K562 (cell line): ENCODE data around the gene TSPAN15. TPM values are rescaled to one million over a fixed set of nuclear protein-coding genes. Genes with fewer than 3 reads are reported as not detected.

Experiments
- EZH2 ChIP-seq: IDR thresholded peaks from 2 replicates; pipeline ENCODE4 v1.6.1; 2012; ENCODE audit warnings: low read depth, mild to moderate bottlenecking, inconsistent platforms, low read length, borderline replicate concordance
- GTF2A2 ChIP-seq: IDR thresholded peaks from 2 replicates; pipeline ENCODE4 v1.6.1; 2016; ENCODE audit warnings: mild to moderate bottlenecking, missing genetic modification characterization, missing compliant biosample characterization
- HEY1 ChIP-seq: fragments of 250-450 bp; sonication (Bioruptor Pico); IDR thresholded peaks from 2 replicates; pipeline ENCODE4 v1.5.0; 2020; ENCODE audit warnings: mild to moderate bottlenecking, moderate library complexity, borderline replicate concordance
- NBN ChIP-seq: fragments of 450-650 bp; IDR thresholded peaks from 2 replicates; pipeline ENCODE4 v1.6.1; 2016; ENCODE audit warnings: low read depth, mild to moderate bottlenecking
- PCBP1 ChIP-seq: fragments of 200-400 bp; formaldehyde crosslinking; IDR thresholded peaks from 2 replicates; pipeline ENCODE4 v1.6.1; 2018; ENCODE audit warnings: mild to moderate bottlenecking, low read depth, low read length; ENCODE audit not compliant: poor library complexity, severe bottlenecking
- PHB ChIP-seq: fragments of 250-450 bp; sonication (Bioruptor Pico); IDR thresholded peaks from 2 replicates; pipeline ENCODE4 v1.5.0; 2021
- SP1 ChIP-seq: sonication (generic); formaldehyde crosslinking; IDR thresholded peaks from 2 replicates; pipeline ENCODE4 v1.8.1; 2022; ENCODE audit warnings: mild to moderate bottlenecking, missing genetic modification reagents
- TRIM24 ChIP-seq, 2 experiments: fragments of 450-650 bp; IDR thresholded peaks; 2 replicates each; pipeline ENCODE4 v1.6.1; 2016
- VEZF1 ChIP-seq: fragments of 200-800 bp; sonication (Bioruptor generic); IDR thresholded peaks from 2 replicates; pipeline ENCODE4 v1.6.1; 2017; ENCODE audit warnings: missing genetic modification characterization, missing compliant biosample characterization
- ZBTB1 ChIP-seq: sonication (generic); formaldehyde crosslinking; IDR thresholded peaks from 2 replicates; pipeline ENCODE4 v1.8.1; 2023; ENCODE audit warnings: missing genetic modification reagents, low read depth, mild to moderate bottlenecking, borderline replicate concordance
- ZBTB5 ChIP-seq: fragments of 450-650 bp; IDR thresholded peaks from 2 replicates; pipeline ENCODE4 v1.6.1; 2017; ENCODE audit warnings: antibody characterized with exemption
- ZNF121 ChIP-seq: sonication (generic); formaldehyde crosslinking; conservative IDR thresholded peaks from 2 replicates; pipeline ENCODE4 v1.8.0; 2022; ENCODE audit warnings: missing genetic modification reagents
- ZNF146 ChIP-seq: IDR thresholded peaks from one replicate; pipeline ENCODE4 v1.6.1; 2018; ENCODE audit warnings: missing compliant biosample characterization; ENCODE audit not compliant: unreplicated experiment
- ZNF217 ChIP-seq: sonication (generic); formaldehyde crosslinking; IDR thresholded peaks from 2 replicates; pipeline ENCODE4 v1.8.0; 2022; ENCODE audit warnings: mild to moderate bottlenecking, missing genetic modification reagents
- ZNF277 ChIP-seq: fragments of 250-450 bp; sonication (Bioruptor Pico); IDR thresholded peaks from 2 replicates; pipeline ENCODE4 v1.8.0; 2022; ENCODE audit warnings: inconsistent platforms, mild to moderate bottlenecking, moderate library complexity, borderline replicate concordance
- polyA plus RNA-seq, 8 experiments: library from polyadenylated mRNA; depleted of rRNA in 4 of 8; stranded (reverse) in 5 of 8; unstranded in 3 of 8; fragments of >200 nt; fragmentation: Nextera tagmentation in 2 of 8; fragmentation: Illumina TruSeq in 1 of 8; extraction: Ambion mirVana in 2 of 8; extraction: Trizol in 1 of 8; gene quantifications; 2 replicates each; pipeline versions ENCODE4 v1.2.1 to v1.2.3, GENCODE V29; 2011 to 2014; ENCODE audit warnings: inconsistent platforms in 1 of 8, missing spikeins in 1 of 8
- total RNA-seq, 7 experiments: library from RNA; depleted of rRNA in 6 of 7; stranded (reverse); fragments of >200 nt in 6 of 7; fragmentation: Illumina TruSeq in 2 of 7; extraction: Trizol in 2 of 7; gene quantifications; 2 replicates each; pipeline versions ENCODE4 v1.2.1 to v1.2.3, GENCODE V29; 2011 to 2021; ENCODE audit warnings: low replicate concordance in 1 of 7
- TF ChIP-seq, protein P1 (sequence below): fragments of 250-450 bp; sonication (Bioruptor Pico); IDR thresholded peaks from 2 replicates; pipeline ENCODE4 v1.9.0; 2021; ENCODE audit warnings: mild to moderate bottlenecking, inconsistent platforms

Gene TSPAN15
- total and polyA plus RNA-seq, 9 of the 15 experiments (the other 6 are each of a cell fraction or from before 2014, with no cell fraction given) = 0.33 to 1.0 (median 0.45) TPM; not detected in 2

GRCh38 chr10:69408318-69409175, 42.7 kb upstream of the TSPAN15 start (continued):
- TF ChIP-seq ZNF277 (no peak), PCBP1 (peak; percentile 48), TRIM24 (IDR thresholded peaks at IDR 0.05) (0 out of 4 replicates have a peak, but pooled peaks of 1 of the 2 experiments have one; percentile 17), GTF2A2 (tag) (no peak), ZNF217 (CRISPR knock-in tag) (no peak), EZH2 (no peak), ZBTB1 (CRISPR knock-in tag) (no peak), ZNF121 (peak; percentile 99), PHB (CRISPR knock-in tag) (no peak), ZBTB5 (no peak), NBN (peak; percentile 79), SP1 (CRISPR knock-in tag) (peak; percentile 92), VEZF1 (CRISPR knock-in tag) (peak; percentile 91), ZNF146 (CRISPR knock-in tag) (no peak), HEY1 (CRISPR knock-in tag) (no peak)
- TF ChIP-seq, protein P1, sequence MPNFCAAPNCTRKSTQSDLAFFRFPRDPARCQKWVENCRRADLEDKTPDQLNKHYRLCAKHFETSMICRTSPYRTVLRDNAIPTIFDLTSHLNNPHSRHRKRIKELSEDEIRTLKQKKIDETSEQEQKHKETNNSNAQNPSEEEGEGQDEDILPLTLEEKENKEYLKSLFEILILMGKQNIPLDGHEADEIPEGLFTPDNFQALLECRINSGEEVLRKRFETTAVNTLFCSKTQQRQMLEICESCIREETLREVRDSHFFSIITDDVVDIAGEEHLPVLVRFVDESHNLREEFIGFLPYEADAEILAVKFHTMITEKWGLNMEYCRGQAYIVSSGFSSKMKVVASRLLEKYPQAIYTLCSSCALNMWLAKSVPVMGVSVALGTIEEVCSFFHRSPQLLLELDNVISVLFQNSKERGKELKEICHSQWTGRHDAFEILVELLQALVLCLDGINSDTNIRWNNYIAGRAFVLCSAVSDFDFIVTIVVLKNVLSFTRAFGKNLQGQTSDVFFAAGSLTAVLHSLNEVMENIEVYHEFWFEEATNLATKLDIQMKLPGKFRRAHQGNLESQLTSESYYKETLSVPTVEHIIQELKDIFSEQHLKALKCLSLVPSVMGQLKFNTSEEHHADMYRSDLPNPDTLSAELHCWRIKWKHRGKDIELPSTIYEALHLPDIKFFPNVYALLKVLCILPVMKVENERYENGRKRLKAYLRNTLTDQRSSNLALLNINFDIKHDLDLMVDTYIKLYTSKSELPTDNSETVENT (CRISPR knock-in tag) = peak; percentile 65; the same call in 1 of the 2 replicates
